Measurements from ENCODE around the gene MAP4K3. TPM values are rescaled to one million over a fixed set of nuclear protein-coding genes. Genes with fewer than 3 reads are reported as not detected.
A peak's percentile ranks its signal among the peaks of the same experiment; 100 is the strongest.

The MAP4K3 gene
- total and polyA plus RNA-seq, 2 of the 8 experiments (the other 6 are each of a cell fraction or from before 2014, with no cell fraction given): 11.4 to 63.0 TPM

GRCh38 chr2:39469807-39470206 lies 32.7 kb upstream of the MAP4K3 start:
- Histone ChIP-seq H3K4me3 (ENCODE audit: extremely low read depth in 1 of 4, insufficient read depth in 2 of 4, low read depth in 3 of 4, low read length in 4 of 4) (no peak overlapping the region), H4K5ac (ENCODE audit: insufficient read length, low read depth, low read length) (no peak overlapping the region), H3K4me1 (replicated peaks in 1 of 4; ENCODE audit: control insufficient read depth in 3 of 4, insufficient read depth in 4 of 4, low read length in 3 of 4) (peaks cover 0 to 10% (median 7%) of the 10 kb centered on the region in 4 experiments; a peak in 3 of 7 replicates), H3K23me2 (ENCODE audit: low read depth, low read length) (no peaks in the 10 kb centered on the region), H3K27me3 (replicated peaks in 1 of 4; ENCODE audit: control insufficient read depth in 3 of 4, extremely low read depth in 1 of 4, insufficient read depth in 3 of 4, low read length in 3 of 4) (no peaks in the 10 kb centered on the region), H2BK15ac (ENCODE audit: low read length) (no peak overlapping the region), H2BK20ac (ENCODE audit: low read length) (no peak overlapping the region), H2BK120ac (replicated peaks; ENCODE audit: low read depth, low read length) (no peak overlapping the region), H3K9ac (replicated peaks in 1 of 4; ENCODE audit: extremely low read depth in 1 of 4, low read depth in 3 of 4, low read length in 3 of 4) (no peak overlapping the region; a peak in 1 of 7 replicates), H3K36me3 (ENCODE audit: control insufficient read depth in 2 of 4, insufficient read depth in 4 of 4, low read length in 3 of 4) (no peaks in the 10 kb centered on the region), H3K9me3 (ENCODE audit: insufficient read depth in 2 of 2, low read depth in 1 of 2, low read length in 1 of 2) (no peaks in the 10 kb centered on the region), H4K91ac (replicated peaks; ENCODE audit: insufficient read length, low read length) (no peak overlapping the region), H2BK12ac (ENCODE audit: low read depth, low read length) (peak overlapping the region; percentile 22; the same call in 1 of the 2 replicates), H4K20me1 (replicated peaks in 1 of 2; ENCODE audit: control insufficient read depth in 1 of 2, insufficient read depth in 2 of 2, low read length in 2 of 2) (no peaks in the 10 kb centered on the region), H3K79me2 (ENCODE audit: control insufficient read depth in 1 of 2, insufficient read depth in 2 of 2, low read length in 2 of 2) (no peaks in the 10 kb centered on the region), H4K8ac (ENCODE audit: extremely low read depth, insufficient read depth, low read length) (no peak overlapping the region), H3K18ac (ENCODE audit: extremely low read depth, low read length) (no peak overlapping the region), H2AFZ (ENCODE audit: low read length) (0 out of 2 replicates have a peak overlapping the region, but pooled peaks have one; percentile 27), H3K56ac (replicated peaks; ENCODE audit: insufficient read length, low read depth, low read length) (no peak overlapping the region), H3K4ac (replicated peaks; ENCODE audit: insufficient read length, low read depth, low read length) (peak overlapping the region; percentile 57), H3K4me2 (ENCODE audit: insufficient read depth in 1 of 2, low read depth in 2 of 2, low read length in 2 of 2) (no peak overlapping the region; a peak in 2 of 4 replicates), H3K79me1 (ENCODE audit: low read depth, low read length) (no peaks in the 10 kb centered on the region), H3K14ac (ENCODE audit: insufficient read length) (no peak overlapping the region), H2AK5ac (ENCODE audit: low read depth, low read length) (no peak overlapping the region), H3K27ac (ENCODE audit: low read depth, low read length) (no peak overlapping the region), H2BK5ac (ENCODE audit: low read depth, low read length) (peak overlapping the region; percentile 77; the same call in 1 of the 2 replicates), H3K23ac (ENCODE audit: insufficient read length) (no peak overlapping the region)
- DNase-seq (ENCODE audit: low read depth in 1 of 2, low spot score in 2 of 2) (no peak), FAIRE-seq (no peak)
- ChIA-PET CTCF (ENCODE audit: partially characterized antibody) (interaction anchor here (0.6 to 2.1 kb wide), 3 partner anchors 90 to 1262 kb away, joined by 4 to 9 read pairs (median 4); no protein-coding TSS in a partner anchor), POLR2A (ENCODE audit: partially characterized antibody) (interaction anchor here (0.8 to 1.3 kb wide), 2 partner anchors 9 to 32 kb away, joined by 3 to 4 read pairs; partner anchors contain the start of gene MAP4K3)
- 74% methylated on average over 3 of the region's 3 CpGs; no CpG with 5 or more reads in 1 of the 2 experiments for WGBS, 2 experiments (ENCODE audit: extremely low coverage in 1 of 2, insufficient coverage in 1 of 2, insufficient read length in 1 of 2, insufficient replicate concordance in 2 of 2, low coverage in 1 of 2, low lambda C conversion rate in 2 of 2, missing lambda C conversion rate in 1 of 2)
- TF ChIP-seq NRF1 (IDR thresholded peaks at IDR 0.05; ENCODE audit: low read depth, low read length): no peak
- no peak for TF ChIP-seq EGR1 (IDR thresholded peaks at IDR 0.05; ENCODE audit: borderline replicate concordance, low read depth, low read length)
- no peak for TF ChIP-seq HDAC2 (IDR thresholded peaks at IDR 0.05; ENCODE audit: borderline replicate concordance in 1 of 2, low read depth in 2 of 2, low read length in 2 of 2)
- no peak for TF ChIP-seq CTBP2 (IDR thresholded peaks at IDR 0.05; ENCODE audit: borderline replicate concordance, insufficient read depth, insufficient read length, low read length)
- TF ChIP-seq ATF3 (IDR thresholded peaks at IDR 0.05; ENCODE audit: insufficient read depth, low read depth, low read length): no peak
- TF ChIP-seq CHD1 (IDR thresholded peaks at IDR 0.05; ENCODE audit: low read depth, low read length): no peak
- TF ChIP-seq TBP (IDR thresholded peaks at IDR 0.05; ENCODE audit: low read depth, low read length): no peak
- TF ChIP-seq FOSL1 (IDR thresholded peaks at IDR 0.05; ENCODE audit: insufficient read depth, low read depth, low read length): no peak
- TF ChIP-seq RXRA (IDR thresholded peaks at IDR 0.05; ENCODE audit: insufficient read depth, low read depth, low read length): no peak
- TF ChIP-seq TCF12 (IDR thresholded peaks at IDR 0.05; ENCODE audit: low read depth, low read length): no peak
- TF ChIP-seq CREB1 (IDR thresholded peaks at IDR 0.05): no peak
- no peak for TF ChIP-seq HDAC6 (IDR thresholded peaks at IDR 0.05; ENCODE audit: low read depth, low read length)
